AG08396 (cell line): ENCODE data around the gene REV3L.
"Not testable (repeated sequence)": the region's sequence is repeated elsewhere in the genome, so short reads cannot be mapped to it uniquely, and the experiment has no call there.

ENCODE experiments used
- DNase-seq: peaks from one replicate; pipeline ENCODE4 v3.0.0; 2012; ENCODE audit warnings: low spot score, mixed read lengths

The REV3L gene

GRCh38 chr6:111260570-111261298 is 222.3 kb downstream of the REV3L start:
- DNase-seq = no peak

- DNase-seq = peak; percentile 96
Measured at GRCh38 chr6:111259089-111259831, 223.8 kb downstream of the REV3L start.

GRCh38 chr6:111258615-111259088 is 224.4 kb downstream of the REV3L start:
- DNase-seq = peak; percentile 29

GRCh38 chr6:111258010-111258409 is 225.0 kb downstream of the REV3L start:
- DNase-seq = no peak

GRCh38 chr6:111256646-111257045 is 226.4 kb downstream of the REV3L start:
- DNase-seq = no peak

GRCh38 chr6:111255838-111256237 is 227.2 kb downstream of the REV3L start:
- DNase-seq = not testable (repeated sequence)

- no peak for DNase-seq
Measured at GRCh38 chr6:111254779-111255166, 228.2 kb downstream of the REV3L start.

GRCh38 chr6:111254004-111254778 is 228.8 kb downstream of the REV3L start:
- no peak for DNase-seq

- no peak for DNase-seq
Measured at GRCh38 chr6:111252726-111253125, 230.3 kb downstream of the REV3L start.

- no peak for DNase-seq
Measured at GRCh38 chr6:111250791-111251354, 232.1 kb downstream of the REV3L start.
